SK-N-SH treated with all-trans-retinoic acid at 6 μM for 48 hours (cell line): ENCODE data around the gene INSYN1.

Experiments used
- ATAC-seq: fragments of 200-7000 bp; cut with Tn5 transposase; 3 replicates; pipeline ENCODE4 v1.9.1; 2020; ENCODE audit warnings: mild to moderate bottlenecking, moderate library complexity
- ARNTL ChIP-seq: fragments of 450-650 bp; formaldehyde crosslinking; IDR thresholded peaks from 2 replicates; pipeline ENCODE4 v1.5.0; 2020; ENCODE audit warnings: low read depth, mild to moderate bottlenecking, moderate library complexity, borderline replicate concordance
- BACH2 ChIP-seq: fragments of 250-450 bp; sonication (Bioruptor Pico); IDR thresholded peaks from 2 replicates; pipeline ENCODE4 v1.9.0; 2021; ENCODE audit warnings: mild to moderate bottlenecking, borderline replicate concordance
- CSDC2 ChIP-seq: fragments of 250-450 bp; sonication (Bioruptor Pico); IDR thresholded peaks from 2 replicates; pipeline ENCODE4 v1.5.0; 2020; ENCODE audit warnings: mild to moderate bottlenecking, moderate library complexity
- ISL1 ChIP-seq: fragments of 250-450 bp; sonication (Bioruptor Pico); IDR thresholded peaks from 2 replicates; pipeline ENCODE4 v2.1.2; 2022; ENCODE audit warnings: mild to moderate bottlenecking, moderate library complexity
- OSR1 ChIP-seq: fragments of 250-450 bp; sonication (Bioruptor Pico); IDR thresholded peaks from 2 replicates; pipeline ENCODE4 v1.8.0; 2022; ENCODE audit warnings: moderate library complexity, mild to moderate bottlenecking, inconsistent platforms
- PATZ1 ChIP-seq: fragments of 250-450 bp; sonication (Bioruptor Pico); IDR thresholded peaks from 2 replicates; pipeline ENCODE4 v1.8.0; 2020; ENCODE audit warnings: mild to moderate bottlenecking, moderate library complexity, borderline replicate concordance
- RARB ChIP-seq: fragments of 250-450 bp; sonication (Bioruptor Pico); IDR thresholded peaks from 2 replicates; pipeline ENCODE4 v1.8.0; 2021; ENCODE audit warnings: mild to moderate bottlenecking, moderate library complexity
- SNAI2 ChIP-seq: fragments of 250-450 bp; sonication (Bioruptor Pico); IDR thresholded peaks from 2 replicates; pipeline ENCODE4 v1.5.0; 2020; ENCODE audit warnings: mild to moderate bottlenecking, moderate library complexity
- TCF4 ChIP-seq: fragments of 250-450 bp; sonication (Bioruptor Pico); IDR thresholded peaks from 2 replicates; pipeline ENCODE4 v1.8.0; 2021; ENCODE audit warnings: mild to moderate bottlenecking, moderate library complexity, borderline replicate concordance
- TOX ChIP-seq: fragments of 250-450 bp; sonication (Bioruptor Pico); IDR thresholded peaks from 2 replicates; pipeline ENCODE4 v1.8.0; 2021; ENCODE audit warnings: mild to moderate bottlenecking, moderate library complexity, borderline replicate concordance
- ZC3H10 ChIP-seq: fragments of 250-450 bp; sonication (Bioruptor Pico); IDR thresholded peaks from 2 replicates; pipeline ENCODE4 v1.5.1; 2021; ENCODE audit warnings: mild to moderate bottlenecking, moderate library complexity
- ZFP3 ChIP-seq: fragments of 250-450 bp; sonication (Bioruptor Pico); IDR thresholded peaks from 2 replicates; pipeline ENCODE4 v1.5.0; 2020; ENCODE audit warnings: mild to moderate bottlenecking, moderate library complexity
- ZFP30 ChIP-seq: fragments of 450-650 bp; formaldehyde crosslinking; IDR thresholded peaks from 2 replicates; pipeline ENCODE4 v1.5.0; 2022; ENCODE audit warnings: mild to moderate bottlenecking, moderate library complexity
- ZNF565 ChIP-seq: fragments of 450-650 bp; formaldehyde crosslinking; conservative IDR thresholded peaks from 2 replicates; pipeline ENCODE4 v1.5.0; 2020; ENCODE audit warnings: low read depth, mild to moderate bottlenecking, moderate library complexity
- ZNF70 ChIP-seq: fragments of 450-650 bp; formaldehyde crosslinking; IDR thresholded peaks from 2 replicates; pipeline ENCODE4 v1.5.0; 2020; ENCODE audit warnings: mild to moderate bottlenecking, moderate library complexity
- ZNF8 ChIP-seq: fragments of 450-650 bp; formaldehyde crosslinking; IDR thresholded peaks from 2 replicates; pipeline ENCODE4 v1.5.0; 2020; ENCODE audit warnings: mild to moderate bottlenecking, moderate library complexity
- TF ChIP-seq, protein P1 (sequence below): fragments of 250-450 bp; sonication (Bioruptor Pico); IDR thresholded peaks from 2 replicates; pipeline ENCODE4 v1.5.0; 2020; ENCODE audit warnings: mild to moderate bottlenecking, moderate library complexity
- TF ChIP-seq, protein P2 (sequence below): fragments of 250-450 bp; sonication (Bioruptor Pico); IDR thresholded peaks from 2 replicates; pipeline ENCODE4 v1.5.1; 2020; ENCODE audit warnings: low read depth, mild to moderate bottlenecking, moderate library complexity
- TF ChIP-seq, protein P3 (sequence below): fragments of 250-450 bp; sonication (Bioruptor Pico); IDR thresholded peaks from 2 replicates; pipeline ENCODE4 v1.8.0; 2021; ENCODE audit warnings: low read depth, mild to moderate bottlenecking, moderate library complexity, borderline replicate concordance

INSYN1 gene

GRCh38 chr15:73710321-73710720, 42.8 kb downstream of the INSYN1 start:
- ATAC-seq = no peak

DNA sequence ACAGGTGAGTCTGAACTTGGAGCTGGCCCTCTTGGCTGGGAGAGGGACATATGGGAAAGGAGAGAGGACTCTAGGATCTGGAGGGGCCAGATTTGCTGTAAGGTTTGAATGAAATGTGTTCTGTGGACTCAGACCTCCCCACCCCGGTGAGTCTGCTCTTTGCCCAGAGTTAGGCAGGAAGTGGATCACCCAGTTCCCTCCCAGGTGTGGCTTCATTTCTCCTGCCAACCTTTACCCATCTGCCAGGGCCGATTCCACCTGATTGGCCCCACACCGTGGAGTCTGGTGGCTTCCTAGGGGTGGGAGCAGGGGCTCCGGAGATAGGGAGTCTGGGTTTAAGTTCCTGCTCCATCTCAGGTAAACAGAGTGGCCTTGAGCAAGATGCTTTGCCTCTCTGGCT, 43.5 kb downstream of the INSYN1 start:
- TF ChIP-seq ISL1 (CRISPR knock-in tag) (no peak), ZNF8 (no peak), ZFP3 (CRISPR knock-in tag) (no peak), ARNTL (CRISPR knock-in tag) (no peak)
- ATAC-seq = no peak

More at GRCh38 chr15:73710321-73710720, 42.8 kb downstream of the INSYN1 start:
- TF ChIP-seq, protein P1, sequence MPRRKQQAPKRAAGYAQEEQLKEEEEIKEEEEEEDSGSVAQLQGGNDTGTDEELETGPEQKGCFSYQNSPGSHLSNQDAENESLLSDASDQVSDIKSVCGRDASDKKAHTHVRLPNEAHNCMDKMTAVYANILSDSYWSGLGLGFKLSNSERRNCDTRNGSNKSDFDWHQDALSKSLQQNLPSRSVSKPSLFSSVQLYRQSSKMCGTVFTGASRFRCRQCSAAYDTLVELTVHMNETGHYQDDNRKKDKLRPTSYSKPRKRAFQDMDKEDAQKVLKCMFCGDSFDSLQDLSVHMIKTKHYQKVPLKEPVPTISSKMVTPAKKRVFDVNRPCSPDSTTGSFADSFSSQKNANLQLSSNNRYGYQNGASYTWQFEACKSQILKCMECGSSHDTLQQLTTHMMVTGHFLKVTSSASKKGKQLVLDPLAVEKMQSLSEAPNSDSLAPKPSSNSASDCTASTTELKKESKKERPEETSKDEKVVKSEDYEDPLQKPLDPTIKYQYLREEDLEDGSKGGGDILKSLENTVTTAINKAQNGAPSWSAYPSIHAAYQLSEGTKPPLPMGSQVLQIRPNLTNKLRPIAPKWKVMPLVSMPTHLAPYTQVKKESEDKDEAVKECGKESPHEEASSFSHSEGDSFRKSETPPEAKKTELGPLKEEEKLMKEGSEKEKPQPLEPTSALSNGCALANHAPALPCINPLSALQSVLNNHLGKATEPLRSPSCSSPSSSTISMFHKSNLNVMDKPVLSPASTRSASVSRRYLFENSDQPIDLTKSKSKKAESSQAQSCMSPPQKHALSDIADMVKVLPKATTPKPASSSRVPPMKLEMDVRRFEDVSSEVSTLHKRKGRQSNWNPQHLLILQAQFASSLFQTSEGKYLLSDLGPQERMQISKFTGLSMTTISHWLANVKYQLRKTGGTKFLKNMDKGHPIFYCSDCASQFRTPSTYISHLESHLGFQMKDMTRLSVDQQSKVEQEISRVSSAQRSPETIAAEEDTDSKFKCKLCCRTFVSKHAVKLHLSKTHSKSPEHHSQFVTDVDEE (CRISPR knock-in tag) = no peak
- TF ChIP-seq RARB (CRISPR knock-in tag) (no peak), TOX (CRISPR knock-in tag) (no peak), ZNF8 (no peak), ZFP30 (CRISPR knock-in tag) (no peak), ZC3H10 (CRISPR knock-in tag) (no peak), ISL1 (CRISPR knock-in tag) (no peak), ZFP3 (CRISPR knock-in tag) (no peak), ZNF70 (no peak), SNAI2 (CRISPR knock-in tag) (no peak)

DNA sequence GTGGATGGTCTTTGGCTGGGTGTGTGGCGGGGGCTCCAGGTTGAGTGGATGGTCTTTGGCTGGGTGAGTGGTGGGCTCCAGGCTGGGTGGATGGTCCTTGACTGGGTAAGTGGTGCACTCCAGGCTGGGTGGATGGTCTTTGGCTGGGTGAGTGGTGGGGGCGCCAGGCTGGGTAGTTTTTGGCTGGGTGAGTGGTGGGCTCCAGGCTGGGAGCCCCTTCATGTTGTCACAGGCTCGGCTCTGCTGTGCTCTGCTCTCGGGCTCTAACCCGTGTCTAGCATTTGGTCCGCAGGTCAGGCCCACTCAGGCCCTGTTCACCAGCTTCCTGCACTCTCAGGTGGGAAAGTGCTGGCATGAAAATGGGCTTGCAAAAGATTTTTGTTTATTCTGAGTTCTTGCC, 43.9 kb downstream of the INSYN1 start:
- no peak for ATAC-seq
- TF ChIP-seq, protein P2, sequence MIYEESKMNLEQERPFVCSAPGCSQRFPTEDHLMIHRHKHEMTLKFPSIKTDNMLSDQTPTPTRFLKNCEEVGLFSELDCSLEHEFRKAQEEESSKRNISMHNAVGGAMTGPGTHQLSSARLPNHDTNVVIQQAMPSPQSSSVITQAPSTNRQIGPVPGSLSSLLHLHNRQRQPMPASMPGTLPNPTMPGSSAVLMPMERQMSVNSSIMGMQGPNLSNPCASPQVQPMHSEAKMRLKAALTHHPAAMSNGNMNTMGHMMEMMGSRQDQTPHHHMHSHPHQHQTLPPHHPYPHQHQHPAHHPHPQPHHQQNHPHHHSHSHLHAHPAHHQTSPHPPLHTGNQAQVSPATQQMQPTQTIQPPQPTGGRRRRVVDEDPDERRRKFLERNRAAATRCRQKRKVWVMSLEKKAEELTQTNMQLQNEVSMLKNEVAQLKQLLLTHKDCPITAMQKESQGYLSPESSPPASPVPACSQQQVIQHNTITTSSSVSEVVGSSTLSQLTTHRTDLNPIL (CRISPR knock-in tag) = no peak
- TF ChIP-seq PATZ1 = no peak

DNA sequence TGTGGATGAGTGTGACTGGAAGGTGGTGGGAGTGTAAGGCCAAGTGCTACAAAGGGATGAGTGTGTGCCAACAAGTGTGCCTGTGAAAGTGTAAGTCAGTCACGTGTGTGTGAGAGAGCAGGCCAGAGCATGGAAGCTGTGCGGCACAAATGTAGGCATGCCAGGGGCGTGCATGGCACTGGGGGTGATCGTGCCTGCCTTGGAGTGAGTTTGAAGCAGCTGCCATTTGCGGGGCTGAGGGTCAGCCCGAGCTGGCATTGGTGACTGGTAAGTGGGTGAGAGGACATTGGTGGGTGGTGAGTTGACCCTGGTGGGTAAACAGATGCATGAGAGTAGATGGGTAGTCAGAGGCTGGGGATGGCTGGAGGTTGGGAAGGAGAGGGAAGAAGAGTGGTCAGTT, 44.5 kb downstream of the INSYN1 start:
- ATAC-seq = no peak
- TF ChIP-seq ZFP30 (CRISPR knock-in tag) (no peak), ZNF8 (no peak), BACH2 (CRISPR knock-in tag) (no peak), ZNF565 (CRISPR knock-in tag) (no peak), ISL1 (CRISPR knock-in tag) (no peak), PATZ1 (no peak), TOX (CRISPR knock-in tag) (no peak), OSR1 (CRISPR knock-in tag) (no peak), ZFP3 (CRISPR knock-in tag) (no peak), TCF4 (CRISPR knock-in tag) (no peak), CSDC2 (CRISPR knock-in tag) (no peak), ARNTL (CRISPR knock-in tag) (no peak)
- TF ChIP-seq, protein P3, sequence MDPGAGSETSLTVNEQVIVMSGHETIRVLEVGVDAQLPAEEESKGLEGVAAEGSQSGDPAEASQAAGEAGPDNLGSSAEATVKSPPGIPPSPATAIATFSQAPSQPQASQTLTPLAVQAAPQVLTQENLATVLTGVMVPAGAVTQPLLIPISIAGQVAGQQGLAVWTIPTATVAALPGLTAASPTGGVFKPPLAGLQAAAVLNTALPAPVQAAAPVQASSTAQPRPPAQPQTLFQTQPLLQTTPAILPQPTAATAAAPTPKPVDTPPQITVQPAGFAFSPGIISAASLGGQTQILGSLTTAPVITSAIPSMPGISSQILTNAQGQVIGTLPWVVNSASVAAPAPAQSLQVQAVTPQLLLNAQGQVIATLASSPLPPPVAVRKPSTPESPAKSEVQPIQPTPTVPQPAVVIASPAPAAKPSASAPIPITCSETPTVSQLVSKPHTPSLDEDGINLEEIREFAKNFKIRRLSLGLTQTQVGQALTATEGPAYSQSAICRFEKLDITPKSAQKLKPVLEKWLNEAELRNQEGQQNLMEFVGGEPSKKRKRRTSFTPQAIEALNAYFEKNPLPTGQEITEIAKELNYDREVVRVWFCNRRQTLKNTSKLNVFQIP (CRISPR knock-in tag) = no peak
